ENCODE measurements around the gene RUSC1.

RUSC1 gene

DNA sequence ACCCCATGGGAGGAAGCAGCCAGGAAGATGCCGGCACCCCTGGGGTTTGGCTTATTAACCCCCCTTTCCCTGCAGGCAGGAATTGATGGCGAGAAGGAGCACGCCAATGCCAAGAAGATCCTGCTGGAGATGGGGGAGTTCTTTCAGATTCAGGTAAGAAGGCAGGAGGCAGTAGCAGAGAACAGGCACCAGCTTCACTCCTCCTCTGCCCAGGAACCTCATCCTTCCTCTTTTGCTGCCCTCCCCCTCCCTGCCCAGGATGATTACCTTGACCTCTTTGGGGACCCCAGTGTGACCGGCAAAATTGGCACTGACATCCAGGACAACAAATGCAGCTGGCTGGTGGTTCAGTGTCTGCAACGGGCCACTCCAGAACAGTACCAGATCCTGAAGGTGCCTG lies 1.2 kb upstream of the RUSC1 start:
- no peaks in the 10 kb centered on the region for H4K20me1 ChIP-seq (ENCODE audit: low read depth, low read length)
- H3K4me3 ChIP-seq (ENCODE audit: insufficient read depth, low read length, poor library complexity, severe bottlenecking), result no peak overlapping the region
- no peaks in the 10 kb centered on the region for H3K9me3 ChIP-seq (ENCODE audit: insufficient read depth, low read length)
- H3F3A ChIP-seq (ENCODE audit: insufficient read depth), result peaks cover 26% of the 10 kb centered on the region
- H3K9me2 ChIP-seq (replicated peaks; ENCODE audit: insufficient read depth, low read length), result no peaks in the 10 kb centered on the region
- no peak overlapping the region for H3K4me2 ChIP-seq (ENCODE audit: low read depth, low read length, poor library complexity, severe bottlenecking)
- no peaks in the 10 kb centered on the region for H3K36me3 ChIP-seq (ENCODE audit: low read length)
- no peak overlapping the region for H2AFZ ChIP-seq (ENCODE audit: low read depth, low read length, severe bottlenecking)
- no peak overlapping the region for H3K27ac ChIP-seq (ENCODE audit: low read depth, low read length)
- no peaks in the 10 kb centered on the region for H3K79me2 ChIP-seq (ENCODE audit: insufficient read depth, low read length)
- H3K27me3 ChIP-seq (ENCODE audit: low read length), result no peaks in the 10 kb centered on the region
- TF ChIP-seq, protein P1, sequence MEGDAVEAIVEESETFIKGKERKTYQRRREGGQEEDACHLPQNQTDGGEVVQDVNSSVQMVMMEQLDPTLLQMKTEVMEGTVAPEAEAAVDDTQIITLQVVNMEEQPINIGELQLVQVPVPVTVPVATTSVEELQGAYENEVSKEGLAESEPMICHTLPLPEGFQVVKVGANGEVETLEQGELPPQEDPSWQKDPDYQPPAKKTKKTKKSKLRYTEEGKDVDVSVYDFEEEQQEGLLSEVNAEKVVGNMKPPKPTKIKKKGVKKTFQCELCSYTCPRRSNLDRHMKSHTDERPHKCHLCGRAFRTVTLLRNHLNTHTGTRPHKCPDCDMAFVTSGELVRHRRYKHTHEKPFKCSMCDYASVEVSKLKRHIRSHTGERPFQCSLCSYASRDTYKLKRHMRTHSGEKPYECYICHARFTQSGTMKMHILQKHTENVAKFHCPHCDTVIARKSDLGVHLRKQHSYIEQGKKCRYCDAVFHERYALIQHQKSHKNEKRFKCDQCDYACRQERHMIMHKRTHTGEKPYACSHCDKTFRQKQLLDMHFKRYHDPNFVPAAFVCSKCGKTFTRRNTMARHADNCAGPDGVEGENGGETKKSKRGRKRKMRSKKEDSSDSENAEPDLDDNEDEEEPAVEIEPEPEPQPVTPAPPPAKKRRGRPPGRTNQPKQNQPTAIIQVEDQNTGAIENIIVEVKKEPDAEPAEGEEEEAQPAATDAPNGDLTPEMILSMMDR (IDR thresholded peaks at IDR 0.05; ENCODE audit: insufficient read depth, low read length, poor library complexity, severe bottlenecking), result no peak
- TF ChIP-seq EZH2phosphoT487 (conservative IDR thresholded peaks at IDR 0.05; ENCODE audit: low read length), result no peak
- no peak overlapping the region for H3K9ac ChIP-seq (ENCODE audit: low read length)

DNA sequence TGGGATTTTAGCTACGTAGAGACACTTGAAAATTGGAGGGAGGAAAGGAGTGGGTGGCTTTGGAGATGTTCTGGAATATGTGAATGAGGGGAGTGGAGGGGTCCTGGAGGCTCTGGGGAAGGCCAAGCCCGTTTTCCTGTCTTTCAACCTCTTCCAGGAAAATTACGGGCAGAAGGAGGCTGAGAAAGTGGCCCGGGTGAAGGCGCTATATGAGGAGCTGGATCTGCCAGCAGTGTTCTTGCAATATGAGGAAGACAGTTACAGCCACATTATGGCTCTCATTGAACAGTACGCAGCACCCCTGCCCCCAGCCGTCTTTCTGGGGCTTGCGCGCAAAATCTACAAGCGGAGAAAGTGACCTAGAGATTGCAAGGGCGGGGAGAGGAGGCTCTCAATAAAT lies 442 bp upstream of the RUSC1 start:
- TF ChIP-seq, protein P1 (IDR thresholded peaks at IDR 0.05; ENCODE audit: insufficient read depth, low read length, poor library complexity, severe bottlenecking), result no peak
- TF ChIP-seq EZH2phosphoT487 (conservative IDR thresholded peaks at IDR 0.05; ENCODE audit: low read length), result no peak
- H3K9me2 ChIP-seq (replicated peaks; ENCODE audit: insufficient read depth, low read length), result no peaks in the 10 kb centered on the region
- peak overlapping the region; percentile 25 for H3K4me2 ChIP-seq (ENCODE audit: low read depth, low read length, poor library complexity, severe bottlenecking)
- H3K27me3 ChIP-seq (ENCODE audit: low read length), result no peaks in the 10 kb centered on the region
- H4K20me1 ChIP-seq (ENCODE audit: low read depth, low read length), result no peaks in the 10 kb centered on the region
- H3K79me2 ChIP-seq (ENCODE audit: insufficient read depth, low read length), result no peaks in the 10 kb centered on the region
- no peaks in the 10 kb centered on the region for H3K9me3 ChIP-seq (ENCODE audit: insufficient read depth, low read length)
- no peaks in the 10 kb centered on the region for H3K36me3 ChIP-seq (ENCODE audit: low read length)
- H3K27ac ChIP-seq (ENCODE audit: low read depth, low read length), result 0 out of 2 replicates have a peak overlapping the region, but pooled peaks have one; percentile 19
- no peak overlapping the region for H2AFZ ChIP-seq (ENCODE audit: low read depth, low read length, severe bottlenecking)
- no peak overlapping the region for H3K4me3 ChIP-seq (ENCODE audit: insufficient read depth, low read length, poor library complexity, severe bottlenecking)
- H3K9ac ChIP-seq (ENCODE audit: low read length), result no peak overlapping the region
- peaks cover 26% of the 10 kb centered on the region for H3F3A ChIP-seq (ENCODE audit: insufficient read depth)

DNA sequence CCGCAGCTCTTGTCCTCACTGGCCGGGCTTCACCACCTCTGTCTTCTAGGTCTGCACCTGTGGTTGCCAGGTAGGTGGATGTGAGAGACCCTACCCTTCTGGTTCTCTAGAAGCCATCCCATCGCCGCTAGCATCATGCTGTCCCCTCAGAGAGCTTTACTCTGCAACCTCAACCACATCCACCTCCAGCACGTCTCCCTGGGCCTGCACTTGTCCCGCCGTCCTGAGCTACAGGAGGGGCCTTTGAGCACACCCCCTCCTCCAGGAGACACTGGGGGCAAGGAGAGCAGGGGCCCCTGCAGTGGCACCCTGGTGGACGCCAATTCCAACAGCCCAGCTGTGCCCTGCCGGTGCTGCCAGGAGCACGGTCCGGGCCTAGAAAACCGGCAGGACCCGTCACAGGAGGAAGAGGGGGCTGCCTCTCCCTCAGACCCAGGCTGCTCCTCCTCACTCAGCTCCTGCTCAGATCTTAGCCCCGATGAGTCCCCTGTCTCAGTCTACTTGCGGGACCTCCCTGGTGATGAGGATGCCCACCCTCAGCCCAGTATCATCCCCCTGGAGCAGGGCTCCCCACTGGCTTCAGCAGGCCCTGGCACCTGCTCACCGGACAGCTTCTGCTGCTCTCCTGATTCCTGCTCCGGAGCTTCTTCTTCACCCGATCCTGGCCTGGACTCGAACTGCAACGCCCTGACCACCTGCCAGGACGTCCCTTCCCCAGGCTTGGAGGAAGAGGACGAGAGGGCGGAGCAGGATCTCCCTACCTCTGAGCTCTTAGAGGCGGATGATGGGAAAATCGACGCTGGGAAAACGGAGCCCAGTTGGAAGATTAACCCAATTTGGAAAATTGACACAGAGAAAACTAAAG lies 1.2 kb downstream of the RUSC1 start:
- no peak for TF ChIP-seq EZH2phosphoT487 (conservative IDR thresholded peaks at IDR 0.05; ENCODE audit: low read length)
- TF ChIP-seq, protein P1 (IDR thresholded peaks at IDR 0.05; ENCODE audit: insufficient read depth, low read length, poor library complexity, severe bottlenecking), result no peak
- Histone ChIP-seq H3F3A (ENCODE audit: insufficient read depth) (peaks cover 26% of the 10 kb centered on the region), H3K79me2 (ENCODE audit: insufficient read depth, low read length) (no peaks in the 10 kb centered on the region), H3K4me2 (ENCODE audit: low read depth, low read length, poor library complexity, severe bottlenecking) (peak overlapping the region; percentile 91), H3K9ac (ENCODE audit: low read length) (peak overlapping the region; percentile 79), H3K27me3 (ENCODE audit: low read length) (no peaks in the 10 kb centered on the region), H3K9me3 (ENCODE audit: insufficient read depth, low read length) (no peaks in the 10 kb centered on the region), H4K20me1 (ENCODE audit: low read depth, low read length) (no peaks in the 10 kb centered on the region), H3K36me3 (ENCODE audit: low read length) (no peaks in the 10 kb centered on the region), H3K9me2 (replicated peaks; ENCODE audit: insufficient read depth, low read length) (no peaks in the 10 kb centered on the region), H3K4me3 (ENCODE audit: insufficient read depth, low read length, poor library complexity, severe bottlenecking) (peak overlapping the region; percentile 70), H2AFZ (ENCODE audit: low read depth, low read length, severe bottlenecking) (no peak overlapping the region), H3K27ac (ENCODE audit: low read depth, low read length) (no peak overlapping the region)

Measured in SU-DHL-6 (cell line).